ENCODE results near the gene ZNF487.

DNA sequence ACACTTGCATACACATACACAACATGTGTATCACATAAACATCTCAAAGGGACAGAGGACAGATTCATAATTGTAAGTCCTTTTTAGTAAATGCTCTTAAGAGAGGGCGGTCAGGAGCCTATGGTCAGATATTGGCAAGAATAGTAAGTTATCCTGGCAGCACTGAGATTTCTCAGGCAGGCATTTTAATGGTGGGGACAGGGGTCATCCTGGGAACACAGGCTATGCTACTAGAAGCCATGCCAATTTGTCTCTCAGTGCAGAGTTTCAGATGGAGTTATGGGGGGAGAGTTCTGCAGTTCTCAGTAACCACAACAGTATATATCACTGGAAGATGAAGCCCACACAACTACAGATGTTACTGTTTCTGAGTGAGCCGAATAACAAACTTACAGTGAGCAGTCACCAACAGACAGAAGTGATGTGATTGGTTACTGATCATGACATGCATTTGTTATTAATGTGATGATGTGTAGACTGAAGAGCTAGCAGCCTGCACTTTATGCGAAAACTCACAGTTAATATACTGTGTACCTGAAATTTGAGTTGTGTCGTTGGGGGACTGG, 16.4 kb downstream of the ZNF487 start:
- TF ChIP-seq CTCF (conservative IDR thresholded peaks at IDR 0.05; ENCODE audit: low read depth in 2 of 2) = no peak
- TF ChIP-seq ZNF462 (CRISPR knock-in tag; IDR thresholded peaks at IDR 0.05) = no peak
- no peak for TF ChIP-seq EZH2 (IDR thresholded peaks at IDR 0.05; ENCODE audit: low read depth, unreplicated experiment)

Measured in GM23338 (cell line).